ENCODE results near the gene CXCR4.

The CXCR4 gene

DNA sequence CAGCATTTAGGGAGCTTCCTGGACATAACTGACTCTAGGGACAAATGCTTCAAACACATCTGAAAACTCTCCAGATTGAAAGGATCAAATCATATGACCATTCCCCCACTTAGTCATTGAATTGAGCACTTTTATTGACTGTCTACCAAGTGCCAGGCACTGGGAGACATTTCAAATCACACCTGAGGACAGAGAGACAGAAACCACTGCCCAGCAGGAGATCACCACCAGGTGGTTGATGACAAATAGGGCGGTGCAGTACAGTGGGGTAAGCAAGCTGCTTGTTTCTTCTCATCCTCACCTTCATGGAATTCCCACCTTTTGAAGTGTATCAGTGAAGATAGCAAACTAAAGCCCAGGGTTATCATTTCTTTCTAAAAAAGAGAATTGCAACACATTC, 19.0 kb upstream of the CXCR4 start:
- TF ChIP-seq, protein P1, sequence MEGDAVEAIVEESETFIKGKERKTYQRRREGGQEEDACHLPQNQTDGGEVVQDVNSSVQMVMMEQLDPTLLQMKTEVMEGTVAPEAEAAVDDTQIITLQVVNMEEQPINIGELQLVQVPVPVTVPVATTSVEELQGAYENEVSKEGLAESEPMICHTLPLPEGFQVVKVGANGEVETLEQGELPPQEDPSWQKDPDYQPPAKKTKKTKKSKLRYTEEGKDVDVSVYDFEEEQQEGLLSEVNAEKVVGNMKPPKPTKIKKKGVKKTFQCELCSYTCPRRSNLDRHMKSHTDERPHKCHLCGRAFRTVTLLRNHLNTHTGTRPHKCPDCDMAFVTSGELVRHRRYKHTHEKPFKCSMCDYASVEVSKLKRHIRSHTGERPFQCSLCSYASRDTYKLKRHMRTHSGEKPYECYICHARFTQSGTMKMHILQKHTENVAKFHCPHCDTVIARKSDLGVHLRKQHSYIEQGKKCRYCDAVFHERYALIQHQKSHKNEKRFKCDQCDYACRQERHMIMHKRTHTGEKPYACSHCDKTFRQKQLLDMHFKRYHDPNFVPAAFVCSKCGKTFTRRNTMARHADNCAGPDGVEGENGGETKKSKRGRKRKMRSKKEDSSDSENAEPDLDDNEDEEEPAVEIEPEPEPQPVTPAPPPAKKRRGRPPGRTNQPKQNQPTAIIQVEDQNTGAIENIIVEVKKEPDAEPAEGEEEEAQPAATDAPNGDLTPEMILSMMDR (IDR thresholded peaks at IDR 0.05; ENCODE audit: low read length, missing control alignments), result no peak
- H3K4me3 ChIP-seq (replicated peaks; ENCODE audit: low read depth, low read length), result no peak overlapping the region
- no peak for DNase-seq (ENCODE audit: low read depth)

DNA sequence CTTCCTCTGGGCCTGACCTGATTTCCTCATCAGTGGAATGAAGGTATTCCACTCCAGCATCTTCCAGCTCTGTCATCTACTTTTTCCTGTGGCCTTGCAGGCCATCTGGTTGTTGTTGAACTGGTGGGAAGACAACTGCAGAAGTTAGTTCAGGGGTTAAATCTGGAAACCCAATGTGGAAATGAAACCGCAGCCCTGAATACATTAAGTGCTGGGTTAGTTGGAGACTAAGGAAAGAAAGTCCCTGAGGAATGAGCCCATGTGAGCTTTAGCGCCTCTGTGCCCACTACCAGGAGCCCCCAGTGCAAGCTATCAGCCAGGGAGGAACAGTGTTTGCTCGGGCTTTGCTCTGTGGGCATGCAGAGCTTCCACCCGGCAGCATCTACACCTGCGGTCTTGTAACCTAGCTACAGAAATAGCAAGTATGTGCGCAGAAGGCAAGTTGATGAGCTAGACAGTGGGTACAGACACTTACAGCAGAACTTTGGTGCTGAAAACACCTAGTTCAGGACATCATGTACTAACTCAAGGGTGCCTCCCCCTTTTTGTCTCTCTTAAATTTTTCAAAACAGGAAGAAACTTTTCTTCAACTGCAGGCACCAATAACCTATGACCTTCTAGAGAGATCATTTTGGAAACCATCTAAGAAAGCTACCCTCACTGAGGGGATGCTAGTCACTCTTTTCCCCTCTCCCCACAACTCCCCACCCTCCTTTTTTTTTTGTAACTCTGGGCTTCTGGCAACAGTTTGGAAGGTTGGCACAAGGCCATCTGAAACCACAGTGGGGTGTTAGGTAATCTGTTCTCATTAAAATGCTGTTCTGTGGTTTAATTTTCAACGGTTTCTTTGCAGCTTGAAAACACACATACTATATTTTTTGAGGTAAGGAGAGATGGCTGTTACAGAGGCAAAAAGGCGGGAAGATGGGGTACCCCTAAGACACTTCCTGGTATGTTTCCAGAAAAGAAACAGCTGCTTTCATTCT, 18.3 kb upstream of the CXCR4 start:
- no peak for DNase-seq (ENCODE audit: low read depth)
- TF ChIP-seq, protein P1 (IDR thresholded peaks at IDR 0.05; ENCODE audit: low read length, missing control alignments), result no peak
- no peak overlapping the region for H3K4me3 ChIP-seq (replicated peaks; ENCODE audit: low read depth, low read length)

DNA sequence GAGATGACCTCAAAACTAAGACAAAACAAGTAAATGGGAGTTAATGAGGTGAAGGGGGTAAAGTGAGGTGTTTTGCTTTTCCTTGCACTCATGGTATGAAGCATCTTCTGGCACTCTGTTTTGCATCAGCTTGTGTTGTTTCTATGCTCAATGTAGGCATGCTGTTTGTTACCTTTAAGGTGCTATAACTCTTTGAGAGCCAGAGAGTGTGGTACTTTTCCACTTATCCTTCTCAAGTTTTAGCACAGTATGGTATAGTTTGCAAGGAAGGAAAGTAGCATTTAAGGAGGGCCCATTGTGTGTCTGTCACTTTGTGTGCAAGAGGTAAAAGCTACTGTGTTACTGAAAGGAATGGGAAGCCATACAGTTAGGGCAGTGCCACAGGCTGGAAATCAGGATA, 17.5 kb upstream of the CXCR4 start:
- TF ChIP-seq, protein P1 (IDR thresholded peaks at IDR 0.05; ENCODE audit: low read length, missing control alignments), result no peak
- H3K4me3 ChIP-seq (replicated peaks; ENCODE audit: low read depth, low read length), result no peak overlapping the region
- no peak for DNase-seq (ENCODE audit: low read depth)

DNA sequence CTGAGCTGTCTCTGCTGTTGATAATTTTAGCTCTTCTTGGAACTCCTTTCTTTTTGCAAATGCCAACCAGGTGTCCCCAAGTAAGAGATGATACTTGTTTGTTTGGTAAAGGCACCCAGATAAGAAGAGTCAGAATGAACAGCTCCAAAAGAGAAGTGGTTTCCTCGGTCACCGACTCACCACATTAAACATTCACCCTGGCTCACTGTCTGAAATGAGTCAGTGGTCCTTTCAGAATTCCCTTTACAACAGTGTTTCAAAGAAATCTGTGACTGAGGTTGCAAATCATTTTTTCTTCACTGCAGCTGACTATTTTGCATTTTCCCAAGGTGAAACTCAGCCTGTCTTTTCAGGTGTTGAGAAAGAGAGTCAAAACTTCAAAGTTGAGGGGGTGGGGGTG, 16.2 kb upstream of the CXCR4 start:
- no peak overlapping the region for H3K4me3 ChIP-seq (replicated peaks; ENCODE audit: low read depth, low read length)
- TF ChIP-seq, protein P1 (IDR thresholded peaks at IDR 0.05; ENCODE audit: low read length, missing control alignments), result no peak
- no peak for DNase-seq (ENCODE audit: low read depth)

DNA sequence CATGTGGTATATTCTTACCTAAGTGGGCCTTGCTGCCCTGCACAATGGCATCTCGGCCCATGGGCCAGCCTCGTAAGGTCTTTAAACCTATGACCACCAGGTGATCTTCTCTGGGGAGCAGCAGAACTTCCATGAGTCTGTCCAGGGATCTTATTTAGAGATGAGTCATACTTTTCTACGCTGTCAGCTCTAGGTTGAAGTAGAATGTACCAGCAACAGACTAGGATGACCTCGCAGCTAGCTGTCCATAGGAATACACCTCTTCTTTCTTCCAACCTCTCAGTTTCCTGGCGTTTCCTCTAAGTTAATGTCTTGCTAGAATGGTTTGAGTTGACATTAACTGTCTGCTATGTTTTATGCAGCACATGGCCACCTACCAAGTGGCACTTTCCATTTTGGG, 15.6 kb upstream of the CXCR4 start:
- DNase-seq (ENCODE audit: low read depth), result no peak
- TF ChIP-seq, protein P1 (IDR thresholded peaks at IDR 0.05; ENCODE audit: low read length, missing control alignments), result no peak
- H3K4me3 ChIP-seq (replicated peaks; ENCODE audit: low read depth, low read length), result no peak overlapping the region

DNA sequence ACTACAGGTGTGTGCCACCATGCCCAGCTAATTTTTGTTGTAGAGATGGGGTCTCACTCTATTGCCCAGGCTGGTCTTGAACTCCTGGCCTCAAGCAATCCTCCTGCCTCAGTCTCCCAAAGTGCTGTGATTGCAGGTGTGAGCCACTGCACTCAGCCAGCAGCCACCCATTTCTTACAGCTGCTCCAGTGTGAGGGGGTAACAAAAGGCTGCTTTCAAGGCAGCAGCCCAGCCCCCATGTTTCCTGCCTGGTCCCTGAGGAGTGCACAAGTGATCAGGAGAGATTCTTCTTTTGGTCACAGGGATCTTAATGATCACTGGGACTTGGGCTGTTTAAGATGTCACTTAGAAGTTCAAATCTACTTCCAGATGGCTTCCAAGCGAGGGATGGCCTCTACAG, 15.2 kb upstream of the CXCR4 start:
- TF ChIP-seq, protein P1 (IDR thresholded peaks at IDR 0.05; ENCODE audit: low read length, missing control alignments), result no peak
- H3K4me3 ChIP-seq (replicated peaks; ENCODE audit: low read depth, low read length), result no peak overlapping the region
- DNase-seq (ENCODE audit: low read depth), result no peak

DNA sequence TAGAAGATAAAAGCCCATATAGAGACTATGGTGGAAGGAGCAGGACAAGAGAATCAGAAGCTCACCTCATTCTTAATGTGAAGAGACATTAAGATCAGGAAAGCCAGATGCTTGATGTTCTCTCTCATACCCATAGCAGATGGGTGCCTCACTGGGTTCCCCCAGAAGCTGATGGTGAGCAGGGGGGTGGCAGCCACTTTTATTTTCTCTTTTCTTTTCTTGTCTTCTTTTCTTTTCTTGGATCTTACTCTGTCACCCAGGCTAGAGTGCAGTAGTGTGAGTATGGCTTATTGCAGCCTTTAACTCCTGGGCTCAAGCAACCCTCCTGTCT, 14.8 kb upstream of the CXCR4 start:
- no peak overlapping the region for H3K4me3 ChIP-seq (replicated peaks; ENCODE audit: low read depth, low read length)
- DNase-seq (ENCODE audit: low read depth), result no peak

More for the DNA sequence above, 14.8 kb upstream of the CXCR4 start:
- TF ChIP-seq, protein P1 (IDR thresholded peaks at IDR 0.05; ENCODE audit: low read length, missing control alignments), result no peak
